ENCODE data around the gene APBB2.
A peak's percentile ranks its signal among the peaks of the same experiment; 100 is the strongest.
"Not testable (repeated sequence)": the region's sequence is repeated elsewhere in the genome, so short reads cannot be mapped to it uniquely, and the experiment has no call there.

The APBB2 gene

DNA sequence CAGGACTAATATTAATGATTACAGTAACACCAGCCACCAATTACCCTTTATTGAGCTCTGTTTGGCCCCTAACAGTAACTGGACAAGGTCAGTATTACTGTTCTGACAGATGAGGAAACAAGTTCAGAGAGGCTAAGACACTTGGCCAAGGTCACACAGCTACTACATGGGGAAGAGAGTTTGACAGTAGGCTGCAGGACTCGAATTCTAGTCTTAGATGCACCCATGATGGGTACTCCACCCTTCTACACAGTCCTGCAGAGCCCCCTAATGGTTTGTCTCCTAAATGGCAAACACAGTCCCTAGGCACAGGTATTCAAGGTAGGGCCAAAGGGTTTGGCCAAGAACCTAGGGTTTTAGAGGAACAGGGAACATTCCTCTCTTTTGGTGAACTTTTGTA, 370.6 kb downstream of the APBB2 start:
- peak in 1 of 3 experiments; percentile 44 for DNase-seq

DNA sequence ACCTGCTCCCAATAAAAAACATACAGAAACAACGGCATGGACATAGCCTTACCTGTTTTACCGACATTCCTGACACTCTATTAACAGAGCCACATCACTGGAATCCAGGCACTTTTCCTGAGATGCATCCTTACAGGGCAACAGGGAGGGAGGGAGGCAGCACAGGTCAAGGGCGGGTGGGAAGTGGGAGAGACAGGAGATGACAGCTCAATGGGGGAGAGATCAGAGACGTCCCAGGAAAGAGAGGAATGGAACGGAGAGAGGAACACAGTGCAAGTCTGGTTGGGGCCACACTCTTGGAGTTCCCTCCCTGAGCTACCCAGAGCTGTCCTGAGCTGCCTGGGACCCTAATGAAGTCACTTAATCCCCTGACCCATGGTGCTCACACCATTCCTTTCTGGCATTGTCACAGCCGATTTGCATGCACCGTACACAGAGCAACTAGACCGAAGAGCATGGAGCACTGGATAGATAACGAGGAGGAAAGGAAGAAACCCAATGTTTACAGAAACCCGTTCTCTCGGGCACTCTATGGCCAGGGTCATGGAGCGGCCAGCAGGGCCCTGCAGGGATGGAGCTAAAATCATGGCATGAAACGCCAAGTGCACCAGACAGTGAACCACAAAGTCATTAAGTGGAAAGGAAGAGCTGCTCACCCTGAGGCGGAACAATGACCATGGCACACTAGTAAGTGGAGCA, 371.5 kb downstream of the APBB2 start:
- DNase-seq, result peak; percentile 45 to 57 (median 48)

GRCh38 chr4:40842318-40842717, 372.0 kb downstream of the APBB2 start:
- DNase-seq, result peak in 2 of 3 experiments; percentile 53 to 82

- DNase-seq, result peak; percentile 72 to 82 (median 78)
Observed at GRCh38 chr4:40840985-40841571, 373.3 kb downstream of the APBB2 start.

DNA sequence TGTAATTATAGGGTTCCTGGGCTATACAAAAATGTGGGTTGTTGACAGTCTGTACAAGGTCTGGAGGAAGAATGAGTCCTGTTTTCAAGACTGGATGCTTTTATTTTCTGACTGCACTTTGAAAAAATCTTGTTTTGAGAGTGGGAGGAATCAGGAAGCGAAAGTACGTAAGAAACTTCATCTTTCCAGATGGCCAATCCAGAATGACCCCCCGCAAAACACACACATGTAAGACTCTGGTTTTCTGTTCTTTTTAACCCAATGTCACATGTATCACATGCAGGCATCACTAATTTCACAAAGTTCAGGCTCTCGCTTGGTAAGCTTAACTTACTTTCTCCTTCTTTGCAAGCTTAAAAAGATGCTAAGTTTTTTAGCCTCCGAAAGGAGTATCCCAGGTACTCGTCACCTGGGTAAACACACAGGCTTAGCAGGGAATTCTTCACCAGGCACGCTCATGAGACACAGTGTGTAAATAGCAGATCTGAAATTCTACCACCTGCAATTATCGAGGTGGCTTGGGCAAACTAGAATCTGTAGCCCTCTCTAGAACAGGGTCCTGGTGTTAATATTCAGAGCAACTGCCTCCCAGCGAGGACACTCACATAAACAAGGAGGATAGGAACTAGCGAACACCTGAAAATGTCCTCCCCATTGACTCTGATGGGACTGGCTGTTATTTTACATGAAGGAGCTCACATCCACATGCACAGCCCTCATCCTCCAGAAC, 373.9 kb downstream of the APBB2 start:
- peak in 2 of 3 experiments; percentile 72 to 86 for DNase-seq

DNA sequence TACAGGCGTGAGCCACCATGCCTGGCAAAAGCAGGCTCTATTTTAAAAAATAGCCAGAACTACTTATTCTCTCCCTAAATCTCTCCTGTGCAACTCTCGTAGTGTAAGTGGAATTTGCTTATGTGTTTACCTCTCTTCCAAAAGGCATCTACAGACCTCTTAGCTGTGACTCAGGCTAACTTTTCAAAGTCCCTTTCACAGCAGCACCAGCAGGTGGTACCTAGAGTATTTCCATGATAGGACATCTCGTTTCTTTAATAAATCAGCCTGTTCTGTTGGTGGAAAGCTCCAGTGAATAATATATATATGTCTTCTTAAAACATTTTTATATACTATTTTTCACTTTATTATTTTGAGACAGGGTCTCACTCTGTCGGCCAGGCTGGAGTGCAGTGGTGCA, 375.6 kb downstream of the APBB2 start:
- no peak for DNase-seq

DNA sequence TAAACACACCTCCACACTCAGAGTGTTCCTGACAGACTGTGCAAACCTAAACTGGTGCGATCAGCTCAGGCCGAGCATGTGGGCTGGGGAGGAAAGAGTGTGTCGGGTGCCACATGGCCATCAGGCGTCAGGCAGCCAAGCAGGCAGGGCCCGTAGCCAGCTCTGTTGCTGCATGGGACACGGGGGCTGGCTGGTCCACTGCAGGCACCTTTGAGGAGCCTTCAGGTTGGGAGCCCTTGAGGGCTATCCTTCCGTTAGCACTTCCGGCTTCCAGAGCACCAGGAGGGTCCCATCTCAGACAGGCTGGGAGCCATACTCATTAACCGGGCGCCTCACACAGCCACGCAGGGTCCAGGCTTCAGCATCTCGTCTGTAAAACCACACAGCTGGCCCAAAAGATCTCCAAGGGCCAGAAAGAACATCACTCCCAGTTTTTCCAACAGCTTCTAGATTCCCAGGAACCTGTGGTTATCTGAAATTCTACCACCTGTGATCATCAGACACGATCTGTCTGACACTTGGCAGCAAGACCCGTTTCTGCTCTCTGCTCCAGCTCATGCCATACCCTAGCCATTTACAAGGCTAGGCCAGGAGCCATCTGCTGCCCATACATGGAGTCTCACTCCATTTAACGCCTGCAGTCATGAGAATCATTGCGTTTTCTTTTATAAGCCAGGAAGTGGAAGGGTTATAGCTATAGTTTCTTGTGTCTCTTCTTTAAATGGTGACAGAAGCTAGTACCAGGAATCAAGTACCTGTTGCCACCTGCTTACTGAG, 377.1 kb downstream of the APBB2 start:
- DNase-seq, result no peak

DNA sequence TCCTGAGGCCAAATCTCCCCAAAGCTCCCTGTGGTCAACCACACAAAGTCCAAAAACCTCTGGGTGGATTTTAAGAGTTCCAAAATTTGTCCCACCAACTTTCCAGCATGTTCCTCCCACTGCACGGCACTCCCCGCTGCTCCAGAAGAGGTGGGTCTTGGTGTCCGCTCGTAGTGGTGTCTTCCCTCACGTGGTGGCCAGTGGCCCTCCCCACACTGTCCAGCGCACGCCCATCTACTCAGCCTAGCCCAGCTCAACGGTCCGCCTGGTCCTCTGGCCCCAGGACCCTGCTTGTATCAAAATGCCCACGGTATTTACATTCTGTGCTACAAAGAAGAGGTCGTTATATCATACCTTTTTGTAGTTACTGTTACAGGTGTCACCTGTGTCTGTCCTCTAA, 381.1 kb downstream of the APBB2 start:
- DNase-seq, result no peak

- DNase-seq, result no peak
Observed at GRCh38 chr4:40832175-40832574, 382.2 kb downstream of the APBB2 start.

DNA sequence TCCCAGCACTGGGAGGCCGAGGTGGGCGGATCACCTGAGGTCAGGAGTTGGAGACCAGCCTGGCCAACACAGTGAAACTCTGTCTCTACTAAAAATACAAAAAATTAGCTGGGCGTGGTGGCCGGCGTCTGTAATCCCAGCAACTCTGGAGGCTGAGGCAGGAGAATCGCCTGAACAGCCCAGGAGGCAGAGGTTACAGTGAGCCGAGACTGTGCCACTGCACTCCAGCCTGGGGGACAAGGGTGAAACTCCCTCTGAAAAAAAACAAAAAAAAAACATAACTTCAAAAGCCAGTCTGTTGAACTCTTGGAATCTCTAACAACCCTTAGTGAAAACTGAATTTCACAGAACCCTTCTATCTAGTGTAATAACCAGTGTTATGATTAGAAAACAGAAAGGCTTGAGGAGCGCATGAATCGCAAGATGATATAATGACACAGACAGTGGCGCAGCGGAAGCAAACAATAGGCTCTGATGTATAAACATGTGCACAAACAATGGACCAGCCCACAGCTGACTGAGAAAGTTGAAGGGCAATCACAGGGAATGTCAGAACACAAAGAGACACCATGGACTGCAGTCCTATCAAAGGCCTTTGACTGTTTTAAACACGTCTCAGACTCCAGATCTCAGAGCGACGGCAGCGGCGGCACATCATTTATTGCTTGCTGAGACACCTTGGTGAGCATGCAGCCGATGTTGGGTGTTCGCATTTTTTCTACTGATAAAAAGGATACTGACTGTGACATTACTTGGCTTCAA, 383.0 kb downstream of the APBB2 start:
- peak in 1 of 3 experiments; percentile 43 for DNase-seq

GRCh38 chr4:40829586-40829985, 384.8 kb downstream of the APBB2 start:
- DNase-seq, result no peak

DNA sequence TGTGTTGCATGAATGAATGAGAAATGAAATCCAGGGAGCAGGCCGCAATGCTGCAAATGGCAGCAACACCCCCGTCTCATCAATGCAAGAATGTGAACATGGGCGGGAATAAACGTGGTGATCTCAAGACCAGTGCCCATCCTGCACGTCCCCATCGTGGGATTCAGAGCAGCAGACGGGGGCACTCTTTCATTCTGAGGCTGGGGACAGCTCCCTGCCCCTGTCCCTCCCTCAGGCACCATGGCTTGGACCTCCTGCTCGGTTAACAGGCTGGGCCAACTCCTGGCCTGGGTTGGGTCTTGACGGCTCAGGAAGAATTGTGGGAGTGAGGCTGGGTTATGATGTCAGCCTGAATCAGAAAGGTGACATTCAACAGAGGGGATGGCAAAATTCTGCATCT, 385.7 kb downstream of the APBB2 start:
- DNase-seq, result no peak

GRCh38 chr4:40827758-40828157, 386.6 kb downstream of the APBB2 start:
- DNase-seq, result no peak

GRCh38 chr4:40826821-40827220, 387.5 kb downstream of the APBB2 start:
- no peak for DNase-seq

DNA sequence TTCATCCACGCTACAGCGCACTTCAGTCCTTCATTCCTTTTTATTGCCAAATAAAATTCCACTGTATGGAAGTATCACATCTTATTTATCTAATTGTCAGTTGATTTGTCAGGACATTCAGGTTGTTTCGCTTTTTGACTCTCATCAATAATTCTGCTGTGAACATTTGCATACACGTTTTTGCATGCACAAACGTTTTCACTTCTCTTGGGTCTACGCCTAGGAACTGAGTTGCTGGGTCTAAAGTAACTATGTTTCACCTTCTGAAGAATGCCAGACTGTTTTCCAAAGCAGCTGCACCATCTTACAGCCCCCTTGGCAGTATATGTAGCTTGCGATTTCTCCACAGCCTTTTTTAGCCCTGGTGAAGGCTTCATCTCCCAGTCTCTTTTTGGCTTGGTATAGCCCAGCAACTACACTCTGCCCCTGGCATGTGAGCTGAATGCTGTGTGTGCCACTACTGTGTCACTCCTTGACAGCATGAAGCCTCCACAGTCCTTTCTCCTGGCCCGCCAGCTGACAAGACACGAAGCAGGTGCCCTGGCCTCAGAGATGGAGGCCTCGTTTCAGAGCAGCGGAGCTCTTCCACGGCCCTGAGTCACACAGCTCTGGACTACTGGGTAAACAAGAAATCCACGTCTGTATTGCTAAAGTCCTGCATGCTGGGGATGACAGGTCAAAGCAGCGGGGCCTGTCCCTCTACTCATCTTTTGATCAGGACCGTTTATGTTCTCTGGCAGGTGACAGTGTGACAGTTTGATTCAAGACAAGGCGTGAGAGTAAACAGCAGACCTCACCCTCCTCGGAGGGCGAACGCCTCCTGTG, 389.1 kb downstream of the APBB2 start:
- DNase-seq, result no peak

DNA sequence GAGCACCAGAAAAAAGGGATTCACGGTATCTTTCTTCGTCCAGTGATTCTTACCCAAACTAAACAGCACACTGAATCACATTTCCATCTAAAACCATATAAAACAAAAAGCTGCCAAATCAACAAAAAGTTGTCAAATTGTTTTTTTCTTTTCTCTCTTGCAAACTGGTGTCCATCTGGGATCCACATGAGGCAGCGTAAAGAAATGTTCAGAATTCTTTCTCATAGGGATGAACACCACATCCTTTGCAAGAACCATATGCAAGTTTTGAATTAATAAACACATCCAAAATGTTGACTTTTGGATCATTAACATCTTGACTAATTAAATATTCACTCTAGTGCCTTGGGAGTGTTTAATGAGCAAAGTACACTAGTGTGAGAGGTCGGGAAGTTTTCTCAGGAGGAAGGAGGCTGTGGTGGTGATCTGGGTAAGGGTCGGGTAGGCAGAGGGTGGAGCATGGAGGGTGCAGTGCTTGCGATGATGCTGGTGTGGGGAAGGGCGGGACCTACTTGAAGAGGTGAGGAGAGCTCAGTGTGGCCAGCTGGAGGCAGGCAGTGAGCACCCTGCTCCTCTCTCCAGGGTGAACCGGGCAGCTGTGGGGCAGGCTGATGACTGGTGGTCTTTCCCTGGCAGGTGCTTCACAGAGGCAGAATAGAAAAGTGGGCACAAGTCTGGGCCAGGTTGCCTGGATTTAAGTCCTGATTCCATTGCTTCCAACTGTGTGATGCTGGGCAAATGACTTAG, 391.7 kb downstream of the APBB2 start:
- DNase-seq, result no peak

GRCh38 chr4:40820101-40820500, 394.2 kb downstream of the APBB2 start:
- DNase-seq, result no peak

GRCh38 chr4:40817157-40817556, 397.2 kb downstream of the APBB2 start:
- not testable (repeated sequence) for DNase-seq

GRCh38 chr4:40812856-40813255, 401.5 kb downstream of the APBB2 start:
- DNase-seq, result no peak

DNA sequence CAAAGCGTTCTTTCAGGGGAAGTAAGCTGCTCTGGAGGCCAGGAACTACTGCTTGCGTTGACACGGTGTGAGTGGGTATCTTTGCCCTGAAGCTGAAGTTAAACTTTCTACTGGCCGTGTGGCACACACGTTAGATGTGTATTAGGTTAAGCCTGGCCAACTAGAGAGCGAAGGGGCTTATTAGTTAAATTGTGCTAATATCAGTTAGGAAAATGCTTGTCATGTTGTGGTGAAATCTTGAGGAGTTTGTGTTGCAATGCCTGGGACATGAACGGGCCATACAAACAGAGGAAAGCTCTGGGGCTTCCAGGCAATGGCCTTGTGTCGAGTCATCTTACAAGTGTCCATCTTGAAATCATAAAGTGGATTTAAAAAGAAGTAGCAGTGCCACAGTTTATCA, 402.0 kb downstream of the APBB2 start:
- no peak for DNase-seq

DNA sequence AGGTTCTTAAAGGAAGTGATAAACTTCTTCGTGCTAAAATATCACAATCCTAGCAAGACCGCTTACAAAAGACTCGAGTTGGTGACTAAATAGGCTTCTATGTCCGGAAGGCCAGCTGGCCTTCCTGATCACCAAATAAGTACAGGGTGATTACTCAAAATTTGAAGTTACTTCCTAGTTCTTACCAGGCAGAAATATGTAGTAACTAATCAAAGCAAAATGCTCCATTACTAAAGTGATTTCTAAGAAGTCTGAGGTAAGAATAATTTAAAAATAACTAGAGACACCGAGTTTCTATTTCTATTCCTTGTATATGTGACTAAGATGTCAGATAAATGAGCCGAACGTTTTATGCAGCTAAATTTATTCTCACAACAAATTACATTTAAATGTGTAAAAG, 402.4 kb downstream of the APBB2 start:
- DNase-seq, result no peak

All from NCI-H1417 (cell line).